Astrocyte (in vitro differentiated cells and primary cell): ENCODE results near the gene CLTRN.

ENCODE experiments used
- EZH2 ChIP-seq: IDR thresholded peaks from 2 replicates; pipeline ENCODE4 v1.6.1; 2012; ENCODE audit warnings: mild to moderate bottlenecking, low read length, inconsistent platforms; ENCODE audit not compliant: insufficient read depth
- TF ChIP-seq, protein P1 (sequence below): IDR thresholded peaks from 2 replicates; pipeline ENCODE4 v1.5.1; 2011; ENCODE audit warnings: low read depth, mild to moderate bottlenecking, inconsistent platforms, low read length, moderate library complexity; ENCODE audit not compliant: insufficient read depth

DNA sequence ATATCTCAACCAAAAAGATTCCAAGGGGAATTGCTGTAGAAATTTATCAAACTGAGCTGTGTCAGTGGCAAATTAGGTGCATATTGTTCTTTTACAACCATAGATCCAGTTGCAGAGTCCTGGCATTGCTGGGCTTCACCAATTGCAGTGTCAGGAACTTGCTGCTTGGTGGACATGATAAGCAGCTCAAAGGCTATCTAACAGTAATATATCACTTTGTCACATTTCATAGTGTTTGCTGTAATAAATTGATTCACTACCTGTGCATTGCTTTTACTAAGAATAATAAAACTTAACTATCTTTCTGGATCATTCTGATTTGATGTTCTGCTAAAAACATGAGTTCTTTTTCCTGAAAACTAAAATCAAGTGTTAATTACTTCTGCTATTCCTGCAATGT lies 33.0 kb downstream of the CLTRN start:
- TF ChIP-seq, protein P1, sequence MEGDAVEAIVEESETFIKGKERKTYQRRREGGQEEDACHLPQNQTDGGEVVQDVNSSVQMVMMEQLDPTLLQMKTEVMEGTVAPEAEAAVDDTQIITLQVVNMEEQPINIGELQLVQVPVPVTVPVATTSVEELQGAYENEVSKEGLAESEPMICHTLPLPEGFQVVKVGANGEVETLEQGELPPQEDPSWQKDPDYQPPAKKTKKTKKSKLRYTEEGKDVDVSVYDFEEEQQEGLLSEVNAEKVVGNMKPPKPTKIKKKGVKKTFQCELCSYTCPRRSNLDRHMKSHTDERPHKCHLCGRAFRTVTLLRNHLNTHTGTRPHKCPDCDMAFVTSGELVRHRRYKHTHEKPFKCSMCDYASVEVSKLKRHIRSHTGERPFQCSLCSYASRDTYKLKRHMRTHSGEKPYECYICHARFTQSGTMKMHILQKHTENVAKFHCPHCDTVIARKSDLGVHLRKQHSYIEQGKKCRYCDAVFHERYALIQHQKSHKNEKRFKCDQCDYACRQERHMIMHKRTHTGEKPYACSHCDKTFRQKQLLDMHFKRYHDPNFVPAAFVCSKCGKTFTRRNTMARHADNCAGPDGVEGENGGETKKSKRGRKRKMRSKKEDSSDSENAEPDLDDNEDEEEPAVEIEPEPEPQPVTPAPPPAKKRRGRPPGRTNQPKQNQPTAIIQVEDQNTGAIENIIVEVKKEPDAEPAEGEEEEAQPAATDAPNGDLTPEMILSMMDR, result no peak
- no peak for TF ChIP-seq EZH2
